Measurements from ENCODE around the gene IDH3G. TPM values are rescaled to one million over a fixed set of nuclear protein-coding genes. Genes with fewer than 3 reads are reported as not detected.

The IDH3G gene
- polyA plus RNA-seq, 3 donors: 71.7 to 83.7 (median 77.2) TPM

GRCh38 chrX:153791104-153791852 lies 2.9 kb downstream of the IDH3G start:
- DNase-seq (ENCODE audit: low read depth in 3 of 3, low spot score in 2 of 3): no peak

DNA sequence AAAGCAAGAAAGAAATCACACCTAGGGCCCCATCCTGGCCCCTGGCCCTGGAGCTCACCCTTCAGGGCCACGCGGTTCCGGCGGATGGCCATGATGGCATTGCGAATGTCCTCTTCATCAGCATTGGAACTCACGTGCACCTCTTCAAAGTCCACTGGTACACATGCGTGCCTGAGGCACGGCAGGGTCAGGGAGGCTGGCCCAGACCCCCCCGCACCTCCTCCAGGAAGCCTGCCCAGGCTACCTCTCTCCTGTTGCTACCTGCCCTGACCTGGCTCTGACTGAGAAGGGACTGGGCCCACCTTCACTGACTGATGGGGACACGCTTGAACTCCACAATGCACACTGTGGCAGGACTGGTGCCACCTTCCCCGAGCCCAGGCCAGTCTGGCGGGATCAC lies 4.5 kb downstream of the IDH3G start:
- no peak for DNase-seq (ENCODE audit: low read depth in 3 of 3, low spot score in 2 of 3)

DNA sequence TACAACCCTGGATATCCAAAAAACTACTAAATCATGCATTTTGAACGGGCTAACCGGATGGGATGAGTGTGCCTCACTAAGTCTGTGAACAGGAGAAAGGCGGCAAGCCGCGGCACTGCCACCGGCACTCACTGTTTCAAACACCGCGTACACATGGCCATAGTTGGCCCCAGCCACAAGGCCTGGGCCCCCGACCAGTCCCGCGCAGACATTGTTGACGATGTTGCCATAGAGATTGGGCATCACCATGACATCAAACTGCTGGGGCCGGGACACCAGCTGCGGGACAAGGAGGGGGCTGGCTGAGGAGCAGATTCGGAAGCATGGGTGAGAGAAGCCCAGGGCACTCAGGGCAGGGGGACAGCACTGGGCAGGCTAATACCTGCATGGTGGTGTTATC lies 7.5 kb downstream of the IDH3G start:
- no peak for DNase-seq (ENCODE audit: low read depth in 3 of 3, low spot score in 2 of 3)

- DNase-seq (ENCODE audit: low read depth in 3 of 3, low spot score in 2 of 3): no peak
Observed at GRCh38 chrX:153784325-153784967, 9.7 kb downstream of the IDH3G start.

GRCh38 chrX:153783378-153784013 lies 10.7 kb downstream of the IDH3G start:
- DNase-seq (ENCODE audit: low read depth in 3 of 3, low spot score in 2 of 3): no peak

- DNase-seq (ENCODE audit: low read depth in 3 of 3, low spot score in 2 of 3): no peak
Observed at GRCh38 chrX:153782871-153783270, 11.3 kb downstream of the IDH3G start.

- DNase-seq (ENCODE audit: low read depth in 3 of 3, low spot score in 2 of 3): no peak
Observed at GRCh38 chrX:153782313-153782712, 11.9 kb downstream of the IDH3G start.

DNA sequence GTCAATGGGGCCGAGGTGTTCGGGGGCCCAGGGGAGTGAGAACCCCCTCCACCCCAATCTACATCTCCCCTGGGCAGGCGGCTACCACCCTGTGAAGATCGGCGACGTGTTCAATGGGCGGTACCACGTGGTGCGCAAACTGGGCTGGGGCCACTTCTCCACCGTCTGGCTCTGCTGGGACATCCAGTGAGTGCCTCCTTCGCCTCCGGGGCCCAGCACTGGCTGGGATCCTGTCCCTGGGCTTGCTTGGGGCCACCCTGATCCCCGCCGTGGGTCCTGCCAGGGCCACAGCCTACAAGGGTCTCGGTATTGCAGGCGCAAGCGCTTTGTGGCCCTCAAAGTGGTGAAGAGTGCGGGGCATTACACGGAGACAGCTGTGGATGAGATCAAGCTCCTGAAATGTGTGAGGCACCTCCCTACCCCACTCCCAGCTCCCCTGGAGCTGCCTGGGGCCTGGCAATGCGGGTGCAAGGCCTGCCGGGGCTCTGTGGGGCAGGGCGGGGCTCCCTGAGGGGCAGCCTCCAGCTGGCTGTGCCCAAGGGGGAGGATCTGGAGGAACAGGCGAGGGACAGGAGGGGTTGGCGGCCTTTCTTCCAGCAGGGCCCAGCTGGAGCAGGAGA lies 12.6 kb downstream of the IDH3G start:
- no peak for DNase-seq (ENCODE audit: low read depth in 3 of 3, low spot score in 2 of 3)

DNA sequence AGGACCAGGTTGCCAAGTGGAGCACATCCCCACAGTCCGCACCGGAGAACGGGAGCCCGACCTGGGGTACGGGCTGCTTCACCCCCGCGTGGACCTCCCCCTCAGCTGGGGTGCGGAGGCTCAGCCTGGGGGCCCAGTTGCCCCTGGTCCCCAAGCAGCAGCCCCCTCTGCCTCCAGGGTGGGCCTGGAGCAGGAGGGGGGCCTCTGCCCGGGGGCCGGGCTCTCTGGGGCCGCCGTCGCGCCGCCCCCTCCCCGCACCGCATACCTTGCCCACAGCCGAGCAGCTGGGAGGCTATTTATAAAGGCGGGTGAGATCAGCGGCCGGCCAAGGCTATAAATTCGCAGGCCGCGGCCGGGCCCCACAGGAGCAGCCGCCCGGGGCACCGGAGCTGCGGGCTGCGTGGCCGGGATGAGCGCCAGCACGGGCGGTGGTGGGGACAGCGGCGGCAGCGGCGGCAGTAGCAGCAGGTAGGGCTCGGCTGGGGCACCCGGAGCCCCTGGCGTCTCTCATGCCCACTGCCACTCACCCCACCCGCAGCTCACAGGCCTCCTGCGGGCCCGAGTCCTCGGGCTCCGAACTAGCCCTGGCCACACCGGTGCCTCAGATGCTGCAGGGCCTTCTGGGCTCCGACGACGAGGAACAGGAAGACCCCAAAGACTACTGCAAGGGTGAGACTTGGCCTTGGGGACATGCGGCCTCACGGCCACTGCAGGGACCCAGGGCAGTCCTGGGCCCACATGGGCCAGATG lies 13.3 kb downstream of the IDH3G start, which contains the start of gene SRPK3:
TSS of gene SRPK3 (plus strand) at position 364 of the 750 bp plus-strand sequence. CDS start at position 410, 46 bp downstream.
- DNase-seq (ENCODE audit: low read depth in 3 of 3, low spot score in 2 of 3): no peak

GRCh38 chrX:153779891-153780677 lies 14.1 kb downstream of the IDH3G start:
- no peak for DNase-seq (ENCODE audit: low read depth in 3 of 3, low spot score in 2 of 3)

DNA sequence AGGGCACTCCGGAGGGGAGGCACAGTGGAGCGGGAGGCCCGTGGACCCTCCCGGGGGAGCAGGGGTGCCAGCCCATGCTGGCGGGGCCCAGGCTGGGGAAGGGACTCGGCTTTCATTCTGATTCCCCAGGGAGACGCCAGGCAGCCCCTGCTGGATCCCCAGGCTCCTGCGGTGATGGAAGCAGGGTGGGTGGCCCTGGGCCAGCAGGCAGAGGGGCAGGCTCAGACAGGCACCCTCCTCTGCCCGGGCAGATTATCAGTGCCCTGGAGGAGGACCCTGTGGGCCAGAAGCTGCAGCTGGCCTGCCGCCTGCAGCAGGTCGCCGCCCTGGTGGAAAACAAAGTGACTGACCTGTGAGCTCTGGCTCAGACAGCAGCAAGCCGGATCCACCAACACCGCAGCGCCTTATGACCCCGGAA lies 15.5 kb downstream of the IDH3G start:
- DNase-seq (ENCODE audit: low read depth in 3 of 3, low spot score in 2 of 3): no peak

DNA sequence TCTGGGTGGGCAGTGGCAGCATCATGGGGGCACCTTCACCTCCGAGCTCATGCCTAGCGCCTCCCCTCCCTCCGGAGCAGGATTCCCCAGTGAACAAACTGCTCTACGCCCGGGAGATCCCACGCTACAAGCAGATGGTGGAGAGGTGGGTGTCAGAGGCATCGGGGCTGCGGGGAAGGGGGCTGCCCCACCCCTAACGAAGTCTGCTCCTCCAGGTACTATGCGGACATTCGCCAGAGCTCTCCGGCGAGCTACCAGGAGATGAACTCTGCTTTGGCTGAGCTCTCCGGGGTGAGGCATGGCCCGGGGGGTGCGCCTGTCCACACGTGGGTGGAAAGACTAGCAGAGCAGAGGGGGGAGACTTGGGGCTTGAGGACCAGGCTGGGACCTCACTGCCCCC lies 16.0 kb downstream of the IDH3G start:
- DNase-seq (ENCODE audit: low read depth in 3 of 3, low spot score in 2 of 3): no peak

DNA sequence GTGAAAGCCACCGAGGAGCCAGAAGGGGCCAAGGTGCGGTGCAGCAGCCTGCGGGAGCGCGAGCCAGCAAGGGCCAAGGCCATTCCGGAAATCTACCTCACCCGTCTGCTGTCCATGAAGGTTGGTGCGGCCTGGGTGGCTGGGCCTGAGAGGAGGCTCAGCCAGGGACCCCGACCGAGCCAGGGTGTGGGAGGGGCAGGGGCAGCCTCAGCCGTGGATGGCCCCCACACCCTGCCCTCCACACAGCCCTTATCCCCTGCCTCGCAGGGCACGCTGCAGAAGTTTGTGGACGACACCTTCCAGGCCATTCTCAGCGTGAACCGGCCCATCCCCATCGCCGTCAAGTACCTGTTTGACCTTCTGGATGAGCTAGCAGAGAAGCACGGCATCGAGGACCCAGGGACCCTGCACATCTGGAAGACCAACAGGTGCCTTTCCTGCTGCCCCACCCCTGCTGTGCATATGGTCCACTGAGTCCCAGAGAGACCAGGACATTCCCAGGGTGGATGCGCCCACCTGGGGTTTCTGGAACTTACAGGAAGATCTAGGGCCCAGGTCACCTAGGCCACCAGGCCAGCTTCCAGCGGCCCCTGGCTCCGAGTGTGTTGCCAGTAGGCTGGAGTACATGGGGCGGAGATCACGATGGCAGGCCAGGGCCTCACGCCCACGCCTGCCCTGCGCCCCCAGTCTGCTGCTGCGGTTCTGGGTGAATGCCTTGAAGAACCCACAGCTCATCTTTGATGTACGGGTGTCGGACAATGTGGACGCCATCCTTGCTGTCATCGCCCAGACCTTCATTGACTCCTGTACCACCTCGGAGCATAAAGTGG lies 16.7 kb downstream of the IDH3G start:
- DNase-seq (ENCODE audit: low read depth in 3 of 3, low spot score in 2 of 3): no peak

DNA sequence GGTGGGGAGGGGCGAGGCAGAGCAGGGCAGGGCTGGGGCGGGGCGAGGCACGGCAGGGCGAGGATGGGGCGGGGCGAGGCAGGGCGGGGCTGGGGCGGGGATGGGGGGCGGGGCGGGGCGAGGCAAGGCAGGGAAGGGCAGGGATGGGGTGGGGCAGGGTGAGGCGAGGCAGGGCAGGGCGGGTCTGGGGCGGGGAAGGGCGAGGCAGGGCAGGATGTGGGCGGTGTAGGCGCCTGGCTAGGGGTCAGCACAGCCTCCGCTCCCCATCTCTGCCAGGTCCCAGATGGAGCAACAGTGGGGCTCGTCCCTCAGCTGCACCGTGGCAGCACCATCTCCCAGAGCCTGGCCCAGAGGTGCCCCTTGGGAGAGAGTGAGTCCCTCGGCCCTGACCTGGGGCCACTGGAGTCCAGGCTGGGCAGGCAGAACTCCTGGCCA lies 17.5 kb downstream of the IDH3G start:
- no peak for DNase-seq (ENCODE audit: low read depth in 3 of 3, low spot score in 2 of 3)

DNA sequence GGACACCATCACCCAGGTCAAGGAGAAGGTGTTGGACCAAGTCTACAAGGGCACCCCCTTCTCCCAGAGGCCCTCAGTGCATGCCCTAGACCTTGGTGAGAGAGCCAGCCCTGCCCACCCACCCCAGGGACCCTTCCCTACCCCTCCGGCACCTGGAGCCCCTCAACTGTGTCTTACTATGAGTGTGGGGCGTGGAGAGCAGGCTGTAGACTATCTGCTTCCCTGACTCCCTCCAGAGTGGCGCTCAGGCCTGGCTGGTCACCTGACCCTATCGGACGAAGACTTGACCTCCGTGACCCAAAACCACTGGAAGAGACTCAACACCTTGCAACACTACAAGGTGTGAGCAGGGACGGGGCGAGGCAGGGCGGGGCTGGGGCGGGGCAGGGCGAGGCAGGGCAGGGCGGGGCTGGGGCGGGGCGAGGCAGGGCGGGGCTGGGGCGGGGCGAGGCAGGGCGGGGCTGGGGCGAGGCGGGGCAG lies 18.0 kb downstream of the IDH3G start:
- no peak for DNase-seq (ENCODE audit: low read depth in 3 of 3, low spot score in 2 of 3)

DNA sequence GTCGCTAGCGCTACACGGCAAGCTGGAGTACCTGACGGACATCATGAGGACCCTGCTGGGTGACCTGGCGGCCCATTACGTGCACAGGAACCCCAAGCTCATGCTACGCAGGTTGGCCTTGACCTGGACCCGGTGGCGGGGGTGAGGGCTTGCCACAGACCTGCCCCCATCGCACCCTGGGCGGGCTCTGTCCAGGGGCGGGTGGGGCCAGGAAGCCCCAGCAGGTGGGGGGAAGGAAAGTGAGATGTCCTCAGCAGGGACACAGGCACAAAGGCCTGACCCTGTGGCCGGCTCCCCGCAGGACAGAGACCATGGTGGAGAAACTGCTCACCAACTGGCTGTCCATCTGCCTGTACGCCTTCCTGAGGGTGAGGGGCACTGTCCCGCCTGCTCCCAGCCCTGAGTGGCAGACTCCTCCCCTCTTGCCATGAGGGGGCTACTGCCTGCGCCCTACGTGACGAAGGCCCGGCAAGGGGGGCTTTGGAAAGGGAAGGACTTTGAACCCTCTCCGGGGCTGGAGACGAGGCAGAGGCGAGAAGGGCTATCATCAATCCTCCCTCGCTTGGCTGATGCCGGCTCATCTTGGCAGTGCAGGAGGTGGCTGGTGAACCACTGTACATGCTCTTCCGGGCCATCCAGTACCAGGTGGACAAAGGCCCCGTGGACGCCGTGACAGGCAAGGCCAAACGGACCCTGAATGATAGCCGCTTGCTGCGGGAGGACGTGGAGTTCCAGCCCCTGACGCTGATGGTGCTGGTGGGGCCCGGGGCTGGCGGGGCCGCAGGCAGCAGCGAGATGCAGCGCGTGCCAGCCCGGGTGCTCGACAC lies 18.7 kb downstream of the IDH3G start:
- DNase-seq (ENCODE audit: low read depth in 3 of 3, low spot score in 2 of 3): no peak

GRCh38 chrX:153774576-153775292 lies 19.4 kb downstream of the IDH3G start:
- DNase-seq (ENCODE audit: low read depth in 3 of 3, low spot score in 2 of 3): no peak
